Measurements from ENCODE around the gene ABCC11. TPM values are rescaled to one million over a fixed set of nuclear protein-coding genes. Genes with fewer than 3 reads are reported as not detected.

Gene ABCC11
- total and polyA plus RNA-seq, 2 of the 13 experiments (the other 11 are each of a cell fraction or from before 2014, with no cell fraction given) = 1.0 to 1.4 TPM

- TF ChIP-seq FOXP4 (CRISPR knock-in tag; IDR thresholded peaks at IDR 0.05) (peak; percentile 69), NBN (conservative IDR thresholded peaks at IDR 0.05) (no peak), RELA (CRISPR knock-in tag; IDR thresholded peaks at IDR 0.05) (no peak), ZNF350 (CRISPR knock-in tag; IDR thresholded peaks at IDR 0.05; ENCODE audit: borderline replicate concordance, low read depth) (no peak), YEATS2 (CRISPR knock-in tag; IDR thresholded peaks at IDR 0.05; ENCODE audit: borderline replicate concordance) (peak; percentile 47; the same call in 1 of the 2 replicates), IRF2 (CRISPR knock-in tag; IDR thresholded peaks at IDR 0.05) (peak; percentile 45; the same call in 1 of the 2 replicates), SNAPC5 (CRISPR knock-in tag; IDR thresholded peaks at IDR 0.05; ENCODE audit: borderline replicate concordance) (no peak), PAXIP1 (CRISPR knock-in tag; conservative IDR thresholded peaks at IDR 0.05) (peak; percentile 75), EHMT2 (IDR thresholded peaks at IDR 0.05; ENCODE audit: borderline replicate concordance, low read depth, low read length) (peak; percentile 93), ZNF607 (CRISPR knock-in tag; IDR thresholded peaks at IDR 0.05; ENCODE audit: borderline replicate concordance) (no peak), ISL2 (CRISPR knock-in tag; IDR thresholded peaks at IDR 0.05) (peak; percentile 66), HNF4A (CRISPR knock-in tag; IDR thresholded peaks at IDR 0.05) (peak; percentile 83), CEBPB (IDR thresholded peaks at IDR 0.05; ENCODE audit: borderline replicate concordance, low read depth, low read length) (peak; percentile 91), GABPB1 (CRISPR knock-in tag; IDR thresholded peaks at IDR 0.05) (peak; percentile 53), ZBTB21 (CRISPR knock-in tag; IDR thresholded peaks at IDR 0.05) (0 out of 2 replicates have a peak, but pooled peaks have one; percentile 30), KAT7 (CRISPR knock-in tag; IDR thresholded peaks at IDR 0.05; ENCODE audit: borderline replicate concordance) (no peak), ZNF20 (CRISPR knock-in tag; IDR thresholded peaks at IDR 0.05) (no peak), ZNF629 (CRISPR knock-in tag; conservative IDR thresholded peaks at IDR 0.05) (no peak), ZNF512 (CRISPR knock-in tag; IDR thresholded peaks at IDR 0.05) (no peak), ZNF550 (CRISPR knock-in tag; IDR thresholded peaks at IDR 0.05; ENCODE audit: borderline replicate concordance) (no peak), HOXA7 (CRISPR knock-in tag; IDR thresholded peaks at IDR 0.05) (no peak), KAT8 (CRISPR knock-in tag; IDR thresholded peaks at IDR 0.05) (peak; percentile 53; the same call in 1 of the 2 replicates)
These were observed 58.8 kb downstream of the ABCC11 start (continued) for GRCh38 chr16:48188449-48189102.

All from HepG2 (cell line).